ENCODE measurements around the gene BTBD9. TPM values are rescaled to one million over a fixed set of nuclear protein-coding genes. Genes with fewer than 3 reads are reported as not detected.

Gene BTBD9
- total and polyA plus RNA-seq, 4 experiments from 2014 or later, result 5.2 to 40.4 (median 32.3) TPM

DNA sequence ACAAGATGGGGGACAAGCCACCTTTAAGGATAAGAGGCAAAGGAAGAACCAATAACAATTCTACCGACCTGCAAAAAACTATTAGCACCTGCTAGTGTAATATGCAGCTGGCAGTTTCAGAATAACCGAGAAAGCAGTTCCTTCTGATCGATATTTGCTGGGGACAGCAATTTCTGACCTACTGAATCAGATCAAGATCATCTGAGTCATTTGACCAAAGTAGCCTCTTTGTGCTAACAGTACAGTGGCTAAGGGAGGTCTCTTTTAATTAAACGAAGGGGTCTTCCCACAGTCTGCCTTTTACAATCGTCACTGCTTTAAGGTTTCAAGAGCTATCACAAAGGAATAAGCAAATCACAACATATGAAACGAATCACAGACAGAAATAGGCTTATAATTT lies 318.9 kb downstream of the BTBD9 start:
- no peak overlapping the region for H3K27ac Mint-ChIP-seq
- H3K36me3 Mint-ChIP-seq, result peaks cover 0 to 30% of the 10 kb centered on the region in 2 donors
- H3K36me3 ChIP-seq (ENCODE audit: insufficient read depth, low read length), result no peaks in the 10 kb centered on the region
- H3K9me3 Mint-ChIP-seq, result no peaks in the 10 kb centered on the region
- intact Hi-C loops (cut with micrococcal nuclease), result no loop called here
- POLR2A ChIA-PET (ENCODE audit: partially characterized antibody), result no interaction called here
- CTCF ChIA-PET (ENCODE audit: partially characterized antibody), result no interaction called here
- no peak for DNase-seq
- H3K9me3 ChIP-seq (ENCODE audit: control insufficient read depth in 1 of 2, low read length in 2 of 2), result no peaks in the 10 kb centered on the region
- no peak overlapping the region for H3K4me3 ChIP-seq (ENCODE audit: low read length in 2 of 2)
- no peaks in the 10 kb centered on the region for H3K4me1 ChIP-seq (ENCODE audit: insufficient read depth, low read length)
- H3K27me3 ChIP-seq (ENCODE audit: insufficient read depth, low read length), result no peaks in the 10 kb centered on the region
- H3K27me3 Mint-ChIP-seq, result no peaks in the 10 kb centered on the region
- no peak overlapping the region for H3K27ac ChIP-seq (ENCODE audit: low read depth, low read length)
- H3K4me3 Mint-ChIP-seq, result no peak overlapping the region
- peaks cover 0 to 1% (median 0%) of the 10 kb centered on the region in 4 donors for H3K4me1 Mint-ChIP-seq

DNA sequence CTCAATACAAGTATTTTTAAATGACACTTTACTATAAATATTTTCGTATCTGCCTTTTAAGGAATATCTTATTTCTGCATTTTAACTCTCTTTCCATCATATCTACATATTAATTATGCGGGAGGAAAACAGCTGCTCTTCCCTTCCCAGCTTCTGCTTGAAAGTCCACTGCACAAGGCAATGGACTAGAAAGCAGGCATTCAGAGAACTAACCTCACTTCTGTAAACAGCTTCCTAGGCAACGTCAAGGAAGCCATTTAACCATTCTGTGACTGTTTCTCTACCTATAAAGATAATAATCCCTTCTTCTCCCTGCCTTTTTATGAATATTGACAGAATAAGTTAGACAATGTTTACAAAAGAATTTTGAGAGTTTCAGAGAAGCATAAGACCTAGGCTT lies 319.4 kb downstream of the BTBD9 start:
- H3K36me3 Mint-ChIP-seq, result peaks cover 0 to 30% of the 10 kb centered on the region in 2 donors
- H3K4me1 ChIP-seq (ENCODE audit: insufficient read depth, low read length), result no peaks in the 10 kb centered on the region

DNA sequence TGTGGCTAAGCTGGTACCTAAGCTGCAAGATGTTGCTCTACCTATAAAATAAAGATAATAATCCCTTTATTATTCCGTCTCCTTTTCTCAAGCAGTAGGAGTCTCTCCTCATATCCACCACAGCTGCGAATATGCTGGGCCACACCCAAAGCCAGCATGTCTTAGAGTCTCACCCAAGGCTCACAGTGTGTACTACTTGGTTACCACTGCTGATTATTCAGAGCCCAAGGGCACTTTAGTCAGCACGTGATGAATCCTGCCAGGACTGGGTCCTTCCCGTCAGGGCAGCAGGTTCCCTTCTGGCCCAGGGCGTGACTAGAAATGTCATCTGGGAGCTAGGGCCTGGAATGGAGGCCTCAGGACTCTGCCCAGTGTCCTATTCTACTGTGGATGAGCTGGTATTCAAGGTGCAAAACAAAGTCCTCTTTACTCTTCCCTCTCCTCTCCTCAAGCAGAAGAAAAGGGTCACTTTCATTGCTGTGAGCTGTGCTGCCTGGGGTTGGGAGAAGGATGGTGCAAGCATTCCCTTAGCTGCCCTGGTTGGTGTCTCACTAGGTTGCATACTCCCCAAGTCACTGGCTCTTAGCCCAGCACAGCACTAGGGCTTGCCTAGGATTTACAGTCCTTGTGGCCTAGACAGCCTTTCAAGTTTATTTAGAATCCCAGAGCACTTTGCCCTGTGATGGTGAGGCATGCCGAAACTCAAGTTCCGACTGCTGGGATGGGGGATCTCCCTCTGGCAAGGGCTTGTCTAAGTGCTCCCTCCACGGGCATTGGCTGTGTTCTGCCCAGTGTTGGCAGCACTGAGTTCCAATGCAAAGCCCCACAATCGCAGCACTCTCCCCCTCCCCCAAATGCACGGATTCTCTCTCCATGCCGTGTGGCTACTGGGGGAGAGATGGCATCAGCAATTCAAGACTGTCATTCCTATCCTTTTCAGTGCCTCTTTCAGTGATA lies 320.2 kb downstream of the BTBD9 start:
- peaks cover 0 to 34% of the 10 kb centered on the region in 2 donors for H3K36me3 Mint-ChIP-seq
- intact Hi-C loops (cut with micrococcal nuclease), result no loop called here
- H3K4me1 ChIP-seq (ENCODE audit: insufficient read depth, low read length), result no peaks in the 10 kb centered on the region
- no peaks in the 10 kb centered on the region for H3K36me3 ChIP-seq (ENCODE audit: insufficient read depth, low read length)
- peaks cover 0 to 2% (median 0%) of the 10 kb centered on the region in 8 donors for H3K9me3 Mint-ChIP-seq
- no peak overlapping the region for H3K27ac ChIP-seq (ENCODE audit: low read depth, low read length)
- ChIA-PET POLR2A (ENCODE audit: partially characterized antibody) (no interaction called here), CTCF (ENCODE audit: partially characterized antibody) (no interaction called here)
- no peak overlapping the region for H3K4me3 Mint-ChIP-seq
- H3K27ac Mint-ChIP-seq, result no peak overlapping the region
- no peaks in the 10 kb centered on the region for H3K27me3 Mint-ChIP-seq
- peaks cover 0 to 1% (median 0%) of the 10 kb centered on the region in 4 donors for H3K4me1 Mint-ChIP-seq
- no peak overlapping the region for H3K4me3 ChIP-seq (ENCODE audit: low read length in 2 of 2)
- DNase-seq, result no peak
- H3K27me3 ChIP-seq (ENCODE audit: insufficient read depth, low read length), result no peaks in the 10 kb centered on the region
- H3K9me3 ChIP-seq (ENCODE audit: control insufficient read depth in 1 of 2, low read length in 2 of 2), result no peaks in the 10 kb centered on the region

More for the DNA sequence above, 319.4 kb downstream of the BTBD9 start:
- Histone ChIP-seq H3K27ac (ENCODE audit: low read depth, low read length) (no peak overlapping the region), H3K27me3 (ENCODE audit: insufficient read depth, low read length) (no peaks in the 10 kb centered on the region), H3K9me3 (ENCODE audit: control insufficient read depth in 1 of 2, low read length in 2 of 2) (no peaks in the 10 kb centered on the region), H3K4me3 (ENCODE audit: low read length in 2 of 2) (no peak overlapping the region), H3K36me3 (ENCODE audit: insufficient read depth, low read length) (no peaks in the 10 kb centered on the region)
- DNase-seq, result no peak
- peaks cover 0 to 1% (median 0%) of the 10 kb centered on the region in 8 donors for H3K9me3 Mint-ChIP-seq
- CTCF ChIA-PET (ENCODE audit: partially characterized antibody), result no interaction called here
- intact Hi-C loops (cut with micrococcal nuclease), result no loop called here
- POLR2A ChIA-PET (ENCODE audit: partially characterized antibody), result no interaction called here
- H3K27ac Mint-ChIP-seq, result no peak overlapping the region
- H3K27me3 Mint-ChIP-seq, result no peaks in the 10 kb centered on the region
- H3K4me3 Mint-ChIP-seq, result no peak overlapping the region
- H3K4me1 Mint-ChIP-seq, result peaks cover 0 to 1% (median 0%) of the 10 kb centered on the region in 4 donors

DNA sequence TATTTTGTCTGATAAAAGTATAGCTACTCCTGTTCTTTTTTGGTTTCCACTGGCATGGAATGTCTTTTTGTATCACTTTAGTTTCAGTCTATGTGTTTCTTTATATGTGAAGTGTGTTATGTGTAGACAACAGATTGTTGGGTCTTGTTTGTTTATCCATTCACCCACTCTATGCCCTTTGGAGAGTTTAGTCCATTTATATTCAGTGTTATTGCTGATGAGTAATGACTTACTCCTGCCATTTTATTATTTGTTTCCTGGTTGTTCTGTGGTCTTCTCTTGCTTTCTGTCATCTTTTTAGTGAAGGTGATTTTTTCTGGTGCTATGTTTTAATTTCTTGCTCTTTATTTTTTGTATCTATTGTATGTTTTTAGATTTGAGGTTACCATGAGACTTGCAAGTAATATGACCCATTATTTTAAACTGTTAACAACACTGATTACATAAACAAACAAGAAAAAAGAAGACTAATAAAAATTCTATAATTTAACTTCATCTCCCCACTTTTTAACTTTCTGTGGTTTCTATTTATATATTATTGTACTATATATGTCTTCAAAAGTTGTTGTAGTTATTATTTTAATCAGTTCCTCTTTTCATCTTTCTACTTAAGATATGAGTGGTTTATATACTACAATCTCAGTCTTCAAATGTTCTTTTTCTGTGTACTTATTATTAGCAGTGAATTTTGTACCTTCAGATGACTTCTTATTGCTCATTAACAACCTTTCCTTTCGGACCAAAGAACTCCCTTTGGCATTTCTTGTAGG lies 323.4 kb downstream of the BTBD9 start:
- no peaks in the 10 kb centered on the region for H3K36me3 ChIP-seq (ENCODE audit: insufficient read depth, low read length)
- ChIA-PET CTCF (ENCODE audit: partially characterized antibody) (no interaction called here), POLR2A (ENCODE audit: partially characterized antibody) (no interaction called here)
- no peak for DNase-seq
- H3K27me3 ChIP-seq (ENCODE audit: insufficient read depth, low read length), result no peaks in the 10 kb centered on the region
- Mint-ChIP-seq H3K4me1 (peaks cover 0 to 5% (median 1%) of the 10 kb centered on the region in 4 donors), H3K27me3 (no peaks in the 10 kb centered on the region), H3K9me3 (peaks cover 0 to 2% (median 0%) of the 10 kb centered on the region in 8 donors), H3K4me3 (no peak overlapping the region), H3K27ac (no peak overlapping the region), H3K36me3 (peaks cover 1 to 24% of the 10 kb centered on the region in 2 donors)
- no peak overlapping the region for H3K4me3 ChIP-seq (ENCODE audit: low read length in 2 of 2)
- H3K9me3 ChIP-seq (ENCODE audit: control insufficient read depth in 1 of 2, low read length in 2 of 2), result no peaks in the 10 kb centered on the region
- no peaks in the 10 kb centered on the region for H3K4me1 ChIP-seq (ENCODE audit: insufficient read depth, low read length)
- no peak overlapping the region for H3K27ac ChIP-seq (ENCODE audit: low read depth, low read length)
- intact Hi-C loops (cut with micrococcal nuclease), result no loop called here

DNA sequence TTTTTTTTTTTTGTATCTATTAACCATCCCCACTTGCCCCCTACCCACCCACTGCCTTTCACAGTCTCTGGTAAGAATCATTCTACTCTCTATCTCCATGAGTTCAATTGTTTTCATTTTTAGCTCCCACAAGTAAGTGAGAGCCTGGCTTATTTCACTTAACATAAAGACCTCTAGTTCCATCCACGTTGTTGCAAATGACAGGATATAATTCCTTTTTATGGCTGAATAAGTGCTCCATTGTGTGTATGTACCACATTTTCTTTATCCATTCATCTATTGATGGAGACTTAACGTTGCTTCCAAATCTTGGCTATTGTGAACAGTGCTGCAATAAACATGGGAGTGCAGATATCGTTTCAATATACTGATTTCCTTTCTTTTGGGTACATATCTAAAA lies 328.5 kb downstream of the BTBD9 start:
- no peak for DNase-seq
- Histone ChIP-seq H3K27ac (ENCODE audit: low read depth, low read length) (no peak overlapping the region), H3K27me3 (ENCODE audit: insufficient read depth, low read length) (no peaks in the 10 kb centered on the region), H3K4me3 (ENCODE audit: low read length in 2 of 2) (no peak overlapping the region), H3K4me1 (ENCODE audit: insufficient read depth, low read length) (no peaks in the 10 kb centered on the region), H3K36me3 (ENCODE audit: insufficient read depth, low read length) (no peaks in the 10 kb centered on the region), H3K9me3 (ENCODE audit: control insufficient read depth in 1 of 2, low read length in 2 of 2) (no peaks in the 10 kb centered on the region)
- intact Hi-C loops (cut with micrococcal nuclease), result no loop called here
- ChIA-PET CTCF (ENCODE audit: partially characterized antibody) (interaction anchor here (1.2 kb wide), 1 partner anchor 39 kb away, joined by 3 read pairs; no protein-coding TSS in a partner anchor), POLR2A (ENCODE audit: partially characterized antibody) (no interaction called here)
- H3K27me3 Mint-ChIP-seq, result no peaks in the 10 kb centered on the region
- peaks cover 0 to 2% (median 0%) of the 10 kb centered on the region in 8 donors for H3K9me3 Mint-ChIP-seq
- no peak overlapping the region for H3K4me3 Mint-ChIP-seq
- H3K4me1 Mint-ChIP-seq, result peaks cover 8 to 16% (median 11%) of the 10 kb centered on the region in 4 donors
- peaks cover 2 to 15% of the 10 kb centered on the region in 2 donors for H3K36me3 Mint-ChIP-seq
- H3K27ac Mint-ChIP-seq, result no peak overlapping the region

DNA sequence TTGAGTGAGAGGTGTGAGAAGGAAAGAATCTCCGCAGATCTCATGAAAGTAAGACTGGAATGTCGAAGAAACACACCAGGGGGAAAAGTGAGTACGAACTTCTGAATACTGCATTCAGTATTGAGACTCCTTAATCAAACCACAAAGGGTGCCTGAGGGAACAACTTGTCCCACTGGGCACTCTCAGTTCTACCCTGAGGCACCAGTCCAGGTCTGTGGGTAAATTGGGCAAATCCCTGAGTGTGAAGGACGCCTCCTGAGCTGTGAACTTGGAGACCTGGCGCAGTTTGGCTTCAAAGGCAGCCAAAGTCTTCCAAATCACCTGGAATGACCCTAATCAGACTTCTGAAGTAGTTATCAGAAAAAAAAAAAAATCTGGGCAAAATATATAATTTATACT lies 329.7 kb downstream of the BTBD9 start:
- no peaks in the 10 kb centered on the region for H3K4me1 ChIP-seq (ENCODE audit: insufficient read depth, low read length)
- CTCF ChIA-PET (ENCODE audit: partially characterized antibody), result interaction anchor here (1.2 kb wide), 1 partner anchor 40 kb away, joined by 3 read pairs; no protein-coding TSS in a partner anchor
- Mint-ChIP-seq H3K27ac (no peak overlapping the region), H3K9me3 (peaks cover 0 to 2% (median 0%) of the 10 kb centered on the region in 8 donors), H3K4me1 (peaks cover 8 to 17% (median 11%) of the 10 kb centered on the region in 4 donors), H3K4me3 (no peak overlapping the region), H3K36me3 (peaks cover 4 to 13% of the 10 kb centered on the region in 2 donors), H3K27me3 (no peaks in the 10 kb centered on the region)
- no peak overlapping the region for H3K4me3 ChIP-seq (ENCODE audit: low read length in 2 of 2)
- no peaks in the 10 kb centered on the region for H3K36me3 ChIP-seq (ENCODE audit: insufficient read depth, low read length)
- DNase-seq, result no peak
- no peak overlapping the region for H3K27ac ChIP-seq (ENCODE audit: low read depth, low read length)
- H3K27me3 ChIP-seq (ENCODE audit: insufficient read depth, low read length), result no peaks in the 10 kb centered on the region
- POLR2A ChIA-PET (ENCODE audit: partially characterized antibody), result no interaction called here
- intact Hi-C loops (cut with micrococcal nuclease), result no loop called here
- H3K9me3 ChIP-seq (ENCODE audit: control insufficient read depth in 1 of 2, low read length in 2 of 2), result no peaks in the 10 kb centered on the region

DNA sequence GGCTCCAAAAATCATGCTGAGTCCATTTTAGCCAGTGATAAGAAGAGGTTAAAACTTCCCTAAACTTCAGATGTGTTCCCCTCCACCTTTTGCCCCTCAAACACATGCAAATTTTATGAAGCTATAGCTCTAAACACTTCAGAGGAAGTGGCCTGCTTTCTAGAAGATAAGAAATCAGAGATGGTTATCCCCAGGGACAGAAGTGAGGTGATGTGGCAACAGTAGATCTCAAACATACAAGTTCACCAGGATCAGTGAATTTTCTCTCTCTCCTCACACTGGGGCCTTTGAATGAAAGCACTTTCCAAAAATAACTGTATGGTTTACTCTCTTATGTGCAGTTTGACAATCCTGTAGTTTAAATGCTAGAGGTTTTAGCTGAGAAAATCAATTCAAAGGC lies 332.0 kb downstream of the BTBD9 start:
- CTCF ChIA-PET (ENCODE audit: partially characterized antibody), result no interaction called here
- H3K36me3 ChIP-seq (ENCODE audit: insufficient read depth, low read length), result no peaks in the 10 kb centered on the region
- Mint-ChIP-seq H3K4me1 (peaks cover 8 to 15% (median 11%) of the 10 kb centered on the region in 4 donors), H3K4me3 (no peak overlapping the region), H3K9me3 (peaks cover 0 to 4% (median 0%) of the 10 kb centered on the region in 8 donors), H3K27me3 (no peaks in the 10 kb centered on the region), H3K27ac (peak overlapping the region in 4 of 7 donors; percentile 12 to 72 (median 34)), H3K36me3 (peaks cover 5 to 8% of the 10 kb centered on the region in 2 donors)
- no peak overlapping the region for H3K4me3 ChIP-seq (ENCODE audit: low read length in 2 of 2)
- no peak overlapping the region for H3K27ac ChIP-seq (ENCODE audit: low read depth, low read length)
- intact Hi-C loops (cut with micrococcal nuclease), result no loop called here
- POLR2A ChIA-PET (ENCODE audit: partially characterized antibody), result no interaction called here
- H3K9me3 ChIP-seq (ENCODE audit: control insufficient read depth in 1 of 2, low read length in 2 of 2), result no peaks in the 10 kb centered on the region
- H3K4me1 ChIP-seq (ENCODE audit: insufficient read depth, low read length), result no peaks in the 10 kb centered on the region
- no peak for DNase-seq
- H3K27me3 ChIP-seq (ENCODE audit: insufficient read depth, low read length), result no peaks in the 10 kb centered on the region

Data from CD4-positive, alpha-beta memory T cell (primary cell).